Measurements from ENCODE around the gene PTPN23.

DNA sequence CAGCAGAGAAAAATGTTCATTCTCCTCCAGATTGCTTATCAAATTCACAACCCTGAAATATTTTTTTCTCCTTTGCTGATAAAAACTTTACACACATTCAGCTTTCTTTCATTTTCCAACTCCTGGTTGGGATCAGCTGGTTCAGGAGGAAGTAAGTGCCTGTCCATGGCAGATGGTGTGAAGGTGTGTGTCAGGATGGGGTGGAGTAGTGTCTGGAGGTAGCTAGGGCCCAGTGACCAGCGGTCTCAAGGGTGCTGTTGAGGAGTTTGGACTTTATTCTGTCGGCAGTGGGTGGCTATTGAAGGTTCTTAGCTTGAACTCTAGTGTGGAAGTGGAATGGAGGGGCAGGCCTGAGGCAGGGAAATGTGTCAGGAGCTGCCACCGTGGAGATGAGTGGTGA, 46.9 kb upstream of the PTPN23 start:
- no peak for TF ChIP-seq CTCF (IDR thresholded peaks at IDR 0.05; ENCODE audit: insufficient read depth, low read length, poor library complexity, severe bottlenecking)
- no peak for TF ChIP-seq EZH2phosphoT487 (conservative IDR thresholded peaks at IDR 0.05; ENCODE audit: low read length)
